ENCODE measurements around the gene LPP.

The LPP gene

DNA sequence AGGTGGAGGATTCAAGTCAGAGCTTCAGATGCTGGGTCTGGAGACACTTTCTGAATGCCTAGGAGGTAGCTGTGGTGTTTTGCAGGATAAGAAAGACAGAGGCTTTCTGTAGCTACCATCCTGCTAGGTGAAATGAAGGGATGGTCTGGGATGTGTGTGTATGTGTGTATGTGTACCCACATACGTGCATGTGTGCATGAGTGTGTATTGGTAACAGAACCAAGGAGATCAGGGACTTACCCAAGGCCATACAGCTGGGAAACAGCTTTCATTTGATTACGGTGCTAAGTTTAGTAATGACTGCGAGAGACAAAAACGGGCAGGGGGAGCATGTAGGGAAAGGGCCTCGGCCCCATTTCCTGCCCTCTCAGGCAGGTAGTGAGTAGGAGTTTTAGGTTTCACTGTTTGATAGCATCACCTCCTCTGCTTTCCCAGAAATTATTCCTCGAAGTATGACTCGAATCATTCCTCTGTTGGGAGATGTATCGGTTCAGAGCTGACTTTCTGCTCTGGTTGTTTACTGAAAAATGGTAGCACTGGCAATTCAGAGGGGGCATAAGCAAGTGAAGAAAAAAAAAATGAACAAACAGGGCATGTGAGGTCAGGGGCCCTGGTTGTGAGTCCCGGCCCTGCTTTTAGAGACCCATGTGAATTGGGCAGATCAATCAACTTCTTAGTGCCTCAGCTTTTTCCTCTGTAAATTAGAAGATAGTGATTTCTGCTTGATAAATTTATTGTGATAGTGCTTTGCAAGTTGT, 130.7 kb downstream of the LPP start:
- no peak for DNase-seq (ENCODE audit: low read depth)

DNA sequence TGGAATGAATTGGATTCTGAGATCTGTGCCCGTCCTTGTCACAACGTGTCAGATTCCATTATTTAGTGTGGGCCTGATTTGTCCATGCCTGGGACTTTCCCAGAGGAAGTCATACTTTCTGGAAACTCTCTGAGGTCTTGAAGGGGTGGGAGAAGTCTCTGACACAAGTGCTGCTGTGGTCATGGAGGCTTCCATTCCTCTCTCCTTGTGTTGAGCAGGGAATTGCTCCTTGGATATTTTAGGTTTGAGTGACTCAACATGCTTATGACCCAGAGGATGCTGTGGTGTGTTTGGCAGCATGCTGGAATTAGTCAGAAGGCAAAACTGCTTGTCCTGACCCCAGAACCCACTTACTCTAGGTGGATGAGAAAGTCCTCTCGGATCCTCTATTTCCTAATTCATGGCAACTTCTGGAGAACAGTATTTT, 132.1 kb downstream of the LPP start:
- peak; percentile 99 for DNase-seq (ENCODE audit: low read depth)

More for the DNA sequence above, 130.7 kb downstream of the LPP start:
- H3K4me3 ChIP-seq (ENCODE audit: low read depth, low read length), result no peak overlapping the region

DNA sequence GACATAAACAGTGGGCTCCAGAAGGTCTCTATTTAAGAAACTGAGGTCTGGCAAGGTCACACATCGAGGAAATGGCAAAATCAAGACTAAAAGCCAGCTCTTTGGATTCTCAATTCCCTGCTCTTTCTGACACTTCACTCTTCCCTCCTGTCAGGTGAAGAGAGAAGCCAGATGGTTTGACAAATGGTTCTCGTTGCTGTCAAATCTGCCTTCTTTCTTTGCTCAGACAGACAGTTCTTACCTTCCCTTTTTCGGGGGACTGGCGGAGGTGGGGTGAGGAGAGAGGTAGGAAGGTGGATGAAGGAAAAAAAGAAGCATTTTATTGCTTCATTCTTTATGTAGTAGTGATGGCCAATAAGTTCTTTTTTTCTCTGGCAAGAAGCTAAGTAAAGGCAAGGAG, 133.4 kb downstream of the LPP start:
- H3K4me3 ChIP-seq (ENCODE audit: low read depth, low read length), result no peak overlapping the region
- no peak for DNase-seq (ENCODE audit: low read depth)

More for the DNA sequence above, 132.1 kb downstream of the LPP start:
- H3K4me3 ChIP-seq (ENCODE audit: low read depth, low read length), result no peak overlapping the region

DNA sequence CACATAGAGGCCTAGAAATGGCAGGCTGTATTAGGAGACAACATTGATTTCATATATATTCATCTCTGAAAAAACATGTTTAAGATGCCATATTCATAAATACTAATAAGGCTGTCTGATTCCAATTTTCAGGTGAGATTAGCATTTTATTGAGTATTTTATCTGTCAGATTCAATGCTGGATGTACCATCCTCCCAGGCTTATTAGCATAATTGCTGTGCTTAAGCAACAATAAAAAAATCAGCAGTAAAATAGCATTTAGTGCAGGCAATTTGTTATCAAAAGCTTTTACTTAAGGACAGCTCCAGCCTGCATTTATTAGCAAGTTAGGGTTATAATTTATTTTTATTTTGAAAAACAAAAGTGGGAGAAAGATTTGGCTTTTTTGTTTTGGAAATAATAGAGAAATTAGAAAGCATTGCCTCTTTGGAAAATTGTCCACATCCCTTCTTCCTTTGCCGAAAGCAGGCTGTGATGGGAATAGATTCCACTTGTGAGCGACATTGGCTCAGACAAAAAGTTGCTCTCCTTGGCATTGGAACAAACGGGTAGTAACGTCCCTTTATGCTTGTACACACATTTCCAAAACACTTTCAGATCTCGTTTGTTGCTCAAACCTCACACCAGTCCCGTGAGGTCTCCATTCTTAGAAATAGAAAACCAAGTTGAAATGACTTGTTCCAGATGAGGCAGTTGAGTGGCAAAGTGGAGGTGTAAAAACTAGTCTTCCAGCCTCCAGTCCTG, 134.0 kb downstream of the LPP start:
- no peak for DNase-seq (ENCODE audit: low read depth)
- H3K4me3 ChIP-seq (ENCODE audit: low read depth, low read length), result no peak overlapping the region

DNA sequence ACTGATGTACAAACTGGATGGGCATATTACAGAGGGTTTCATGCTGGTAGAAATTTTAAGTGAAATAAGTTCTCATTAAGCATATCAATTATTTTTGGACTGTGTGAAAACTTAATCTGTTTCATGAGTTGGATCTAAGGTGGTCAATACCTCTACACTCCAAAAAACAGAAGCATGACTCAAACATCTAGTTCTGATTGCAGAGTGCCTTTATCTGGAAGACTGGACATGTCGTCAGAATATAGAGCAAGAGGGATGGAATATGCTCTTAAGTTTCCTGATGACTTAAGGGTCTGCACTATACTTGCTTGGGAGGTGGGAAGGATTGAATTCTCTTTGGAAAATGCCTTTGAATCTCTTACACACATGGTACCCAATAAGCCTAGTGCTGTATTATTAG, 138.3 kb downstream of the LPP start:
- no peak for DNase-seq (ENCODE audit: low read depth)
- no peak overlapping the region for H3K4me3 ChIP-seq (ENCODE audit: low read depth, low read length)

DNA sequence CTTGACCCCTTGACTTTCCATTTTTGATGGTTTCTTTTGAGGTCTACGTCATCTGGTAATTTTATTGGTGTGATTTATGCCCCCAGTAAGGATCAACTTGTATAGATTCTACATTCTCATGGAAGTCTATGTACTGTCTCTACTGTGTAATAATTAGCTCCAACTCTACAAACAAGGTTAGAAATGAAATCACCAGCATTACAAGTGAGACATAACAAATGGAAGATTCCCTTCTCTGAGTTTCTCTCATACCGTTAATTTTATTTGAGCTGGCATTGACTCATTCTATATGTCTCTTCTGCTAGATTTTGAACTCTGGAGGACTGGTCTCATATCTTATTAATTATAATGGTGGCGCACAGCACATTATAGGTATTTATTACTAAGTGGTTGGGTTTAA, 138.9 kb downstream of the LPP start:
- DNase-seq (ENCODE audit: low read depth), result no peak
- H3K4me3 ChIP-seq (ENCODE audit: low read depth, low read length), result no peak overlapping the region

GRCh38 chr3:188294113-188294512, 140.2 kb downstream of the LPP start:
- DNase-seq (ENCODE audit: low read depth), result no peak
- H3K4me3 ChIP-seq (ENCODE audit: low read depth, low read length), result no peak overlapping the region

- DNase-seq (ENCODE audit: low read depth), result peak; percentile 86
- no peak overlapping the region for H3K4me3 ChIP-seq (ENCODE audit: low read depth, low read length)
Measured at GRCh38 chr3:188294823-188295487, 141.0 kb downstream of the LPP start.

DNA sequence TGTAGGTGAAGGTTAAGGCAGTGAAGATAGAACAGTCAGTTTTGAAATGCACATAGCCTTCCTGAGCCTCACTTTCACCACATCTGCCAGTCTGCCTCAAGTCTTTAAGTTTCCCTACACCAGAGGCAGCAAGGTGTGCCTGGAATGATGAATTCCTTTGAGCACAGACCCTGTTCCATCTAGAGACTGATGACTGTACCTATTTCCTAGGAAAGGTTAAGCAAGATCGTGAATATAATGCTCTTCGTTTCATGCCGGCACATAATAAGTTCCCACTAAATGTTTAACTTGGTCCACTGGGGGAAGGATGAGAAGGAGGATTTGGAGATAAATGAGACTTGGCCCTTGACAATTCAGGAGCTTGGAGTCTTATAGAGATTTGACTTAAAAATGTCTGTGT, 141.9 kb downstream of the LPP start:
- H3K4me3 ChIP-seq (ENCODE audit: low read depth, low read length), result no peak overlapping the region
- no peak for DNase-seq (ENCODE audit: low read depth)

- no peak overlapping the region for H3K4me3 ChIP-seq (ENCODE audit: low read depth, low read length)
- peak; percentile 88 for DNase-seq (ENCODE audit: low read depth)
Measured at GRCh38 chr3:188296761-188297612, 143.0 kb downstream of the LPP start.

- DNase-seq (ENCODE audit: low read depth), result no peak
- no peak overlapping the region for H3K4me3 ChIP-seq (ENCODE audit: low read depth, low read length)
Measured at GRCh38 chr3:188298585-188298984, 144.6 kb downstream of the LPP start.

- no peak for DNase-seq (ENCODE audit: low read depth)
- no peak overlapping the region for H3K4me3 ChIP-seq (ENCODE audit: low read depth, low read length)
Measured at GRCh38 chr3:188299068-188299467, 145.1 kb downstream of the LPP start.

GRCh38 chr3:188299708-188300107, 145.8 kb downstream of the LPP start:
- DNase-seq (ENCODE audit: low read depth), result no peak
- no peak overlapping the region for H3K4me3 ChIP-seq (ENCODE audit: low read depth, low read length)

DNA sequence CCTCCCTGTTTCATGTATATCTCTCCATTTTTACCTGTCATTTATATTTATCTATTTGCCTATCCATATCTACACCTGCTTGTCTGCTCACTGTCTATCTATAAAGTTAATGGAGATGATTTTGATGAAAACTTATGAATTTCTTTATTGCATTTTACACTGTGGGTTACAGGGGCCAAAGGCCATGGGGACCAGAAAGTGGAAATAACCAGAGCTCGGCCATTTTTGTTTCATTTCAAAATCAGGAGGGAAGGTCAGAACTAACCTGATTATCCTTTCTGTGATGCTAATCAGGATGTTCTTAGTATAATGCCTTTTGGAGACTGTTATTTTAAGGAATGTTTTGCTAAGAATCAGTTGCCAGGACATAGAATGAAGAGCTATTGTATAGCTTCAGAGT, 147.2 kb downstream of the LPP start:
- no peak overlapping the region for H3K4me3 ChIP-seq (ENCODE audit: low read depth, low read length)
- no peak for DNase-seq (ENCODE audit: low read depth)

- no peak for DNase-seq (ENCODE audit: low read depth)
- H3K4me3 ChIP-seq (ENCODE audit: low read depth, low read length), result no peak overlapping the region
Measured at GRCh38 chr3:188303286-188303799, 149.4 kb downstream of the LPP start.

- H3K4me3 ChIP-seq (ENCODE audit: low read depth, low read length), result no peak overlapping the region
Measured at GRCh38 chr3:188303823-188304222, 149.9 kb downstream of the LPP start.

GRCh38 chr3:188304501-188304900, 150.5 kb downstream of the LPP start:
- DNase-seq (ENCODE audit: low read depth), result no peak
- no peak overlapping the region for H3K4me3 ChIP-seq (ENCODE audit: low read depth, low read length)

More at GRCh38 chr3:188303823-188304222, 149.9 kb downstream of the LPP start:
- DNase-seq (ENCODE audit: low read depth), result no peak

GRCh38 chr3:188305220-188305619, 151.3 kb downstream of the LPP start:
- no peak overlapping the region for H3K4me3 ChIP-seq (ENCODE audit: low read depth, low read length)
- no peak for DNase-seq (ENCODE audit: low read depth)

DNA sequence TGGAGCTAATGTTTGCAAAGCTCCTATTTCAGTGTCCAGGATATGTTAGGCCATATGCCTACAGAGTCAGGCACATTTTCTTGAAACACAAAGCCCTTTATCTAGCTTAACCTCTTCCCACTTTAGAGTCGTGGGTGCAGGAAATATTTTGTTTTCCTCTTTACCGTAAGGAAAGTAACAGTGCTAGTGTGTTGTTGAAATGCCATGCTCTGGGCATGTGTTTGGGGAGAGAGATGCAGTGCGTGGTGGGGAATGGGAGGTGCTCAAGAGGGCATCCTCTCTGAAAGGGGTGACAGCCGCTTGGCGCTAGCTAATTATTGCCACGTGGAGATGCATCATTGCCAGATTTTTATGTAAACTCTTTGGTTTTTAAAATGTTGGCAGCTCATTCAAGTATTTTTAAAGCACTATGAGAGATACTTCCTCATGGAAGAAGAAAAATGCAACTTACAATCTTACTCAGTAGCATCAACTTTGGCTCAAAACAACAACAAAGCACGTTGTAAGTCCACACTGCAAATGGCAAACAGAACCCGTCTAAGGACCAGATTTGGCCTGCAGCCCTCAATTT, 152.6 kb downstream of the LPP start:
- DNase-seq (ENCODE audit: low read depth), result no peak
- H3K4me3 ChIP-seq (ENCODE audit: low read depth, low read length), result no peak overlapping the region

Data from skeletal muscle cell (primary cell).